ENCODE results near the gene ALDOC. TPM values are rescaled to one million over a fixed set of nuclear protein-coding genes. Genes with fewer than 3 reads are reported as not detected.

Gene ALDOC
- polyA plus RNA-seq, 1 donor (not counting 4 experiments of a cell fraction or from before 2014, with no cell fraction given): 32.5 TPM

DNA sequence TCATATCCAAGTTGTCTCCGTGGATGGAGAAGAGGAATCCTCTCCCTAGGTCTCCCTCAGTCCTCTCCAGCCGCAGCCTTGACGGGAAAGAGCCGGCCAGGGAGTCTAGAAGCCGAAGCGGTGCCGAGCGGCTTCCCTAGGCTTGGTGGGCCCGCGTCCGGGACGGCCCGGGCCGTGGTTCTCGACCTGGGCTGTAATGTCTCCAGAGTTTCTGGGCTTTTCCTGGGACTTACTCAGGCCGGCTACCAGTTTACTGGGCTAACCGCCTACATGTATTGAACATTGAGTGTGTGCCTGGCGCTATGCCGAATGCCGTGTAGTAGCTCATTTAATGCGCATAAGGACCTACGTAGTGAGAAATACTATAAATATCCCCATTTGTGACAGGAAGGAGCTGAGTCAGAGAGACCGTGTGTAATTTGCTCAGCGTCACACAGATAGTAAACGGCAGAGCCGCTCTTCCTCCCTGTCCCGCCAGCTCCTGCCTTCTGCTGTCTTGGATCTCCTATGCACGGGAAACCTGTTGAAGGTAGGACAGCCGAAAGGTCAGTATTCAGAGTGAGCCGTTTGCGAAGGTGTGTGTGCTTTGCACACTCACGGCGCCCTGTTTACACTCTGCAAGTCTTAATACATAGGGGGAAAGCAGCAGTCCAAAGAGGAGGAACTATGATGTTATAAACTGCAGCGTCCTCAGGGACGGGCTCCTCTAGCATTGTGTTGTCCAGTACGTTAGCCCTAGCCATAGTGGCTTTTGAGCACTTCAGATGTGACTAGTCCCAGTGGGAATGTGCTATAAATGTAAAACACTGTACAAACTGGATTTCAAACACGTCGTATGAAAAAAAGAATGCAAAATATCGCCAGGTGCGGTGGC lies 22.9 kb upstream of the ALDOC start:
- Histone ChIP-seq H3K4me2 (ENCODE audit: control insufficient read depth, extremely low read depth, insufficient read depth, low read depth, low read length) (peak overlapping the region; percentile 74), H3K27me3 (ENCODE audit: control insufficient read depth, extremely low read depth, insufficient read depth, low read length) (no peaks in the 10 kb centered on the region), H4K20me1 (ENCODE audit: control insufficient read depth, extremely low read depth, insufficient read depth, low read length) (no peaks in the 10 kb centered on the region), H3K9me1 (ENCODE audit: control insufficient read depth, extremely low read depth, insufficient read depth, low read length) (no peaks in the 10 kb centered on the region), H3K27ac (ENCODE audit: control insufficient read depth, insufficient read depth, low read length) (peak overlapping the region; percentile 95), H3K9me3 (ENCODE audit: control insufficient read depth, low read depth, low read length) (no peaks in the 10 kb centered on the region), H3K4me1 (ENCODE audit: control insufficient read depth, extremely low read depth, insufficient read depth, low read length) (peaks cover 18% of the 10 kb centered on the region), H3K79me2 (ENCODE audit: control insufficient read depth, insufficient read depth, low read length) (peaks cover 6% of the 10 kb centered on the region), H3K4me3 (ENCODE audit: control insufficient read depth in 2 of 3, extremely low read depth in 1 of 3, insufficient read depth in 2 of 3, low read depth in 1 of 3, low read length in 3 of 3) (peak overlapping the region; percentile 64 to 89 (median 89)), H2AFZ (ENCODE audit: control insufficient read depth, low read length) (peak overlapping the region; percentile 79), H3K36me3 (ENCODE audit: control insufficient read depth in 2 of 2, extremely low read depth in 1 of 2, insufficient read depth in 2 of 2, low read length in 2 of 2) (no peaks in the 10 kb centered on the region), H3K9ac (ENCODE audit: control insufficient read depth, extremely low read depth, insufficient read depth, low read length) (peak overlapping the region; percentile 93)
- DNase-seq (ENCODE audit: low read depth, low spot score): peak; percentile 46
- no peak for TF ChIP-seq EZH2 (IDR thresholded peaks at IDR 0.05; ENCODE audit: low read length)
- TF ChIP-seq, protein P1, sequence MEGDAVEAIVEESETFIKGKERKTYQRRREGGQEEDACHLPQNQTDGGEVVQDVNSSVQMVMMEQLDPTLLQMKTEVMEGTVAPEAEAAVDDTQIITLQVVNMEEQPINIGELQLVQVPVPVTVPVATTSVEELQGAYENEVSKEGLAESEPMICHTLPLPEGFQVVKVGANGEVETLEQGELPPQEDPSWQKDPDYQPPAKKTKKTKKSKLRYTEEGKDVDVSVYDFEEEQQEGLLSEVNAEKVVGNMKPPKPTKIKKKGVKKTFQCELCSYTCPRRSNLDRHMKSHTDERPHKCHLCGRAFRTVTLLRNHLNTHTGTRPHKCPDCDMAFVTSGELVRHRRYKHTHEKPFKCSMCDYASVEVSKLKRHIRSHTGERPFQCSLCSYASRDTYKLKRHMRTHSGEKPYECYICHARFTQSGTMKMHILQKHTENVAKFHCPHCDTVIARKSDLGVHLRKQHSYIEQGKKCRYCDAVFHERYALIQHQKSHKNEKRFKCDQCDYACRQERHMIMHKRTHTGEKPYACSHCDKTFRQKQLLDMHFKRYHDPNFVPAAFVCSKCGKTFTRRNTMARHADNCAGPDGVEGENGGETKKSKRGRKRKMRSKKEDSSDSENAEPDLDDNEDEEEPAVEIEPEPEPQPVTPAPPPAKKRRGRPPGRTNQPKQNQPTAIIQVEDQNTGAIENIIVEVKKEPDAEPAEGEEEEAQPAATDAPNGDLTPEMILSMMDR (optimal IDR thresholded peaks at IDR 0.05 in 1 of 3, IDR thresholded peaks at IDR 0.05 in 1 of 3, conservative IDR thresholded peaks at IDR 0.05 in 1 of 3; ENCODE audit: extremely low read depth in 1 of 3, insufficient read depth in 2 of 3, low read length in 3 of 3): no peak
- FAIRE-seq: no peak
- dilution Hi-C loops (cut with MboI; ENCODE audit: extremely low pct_ligation_motif_present, low sequenced_read_pairs): no loop called here

DNA sequence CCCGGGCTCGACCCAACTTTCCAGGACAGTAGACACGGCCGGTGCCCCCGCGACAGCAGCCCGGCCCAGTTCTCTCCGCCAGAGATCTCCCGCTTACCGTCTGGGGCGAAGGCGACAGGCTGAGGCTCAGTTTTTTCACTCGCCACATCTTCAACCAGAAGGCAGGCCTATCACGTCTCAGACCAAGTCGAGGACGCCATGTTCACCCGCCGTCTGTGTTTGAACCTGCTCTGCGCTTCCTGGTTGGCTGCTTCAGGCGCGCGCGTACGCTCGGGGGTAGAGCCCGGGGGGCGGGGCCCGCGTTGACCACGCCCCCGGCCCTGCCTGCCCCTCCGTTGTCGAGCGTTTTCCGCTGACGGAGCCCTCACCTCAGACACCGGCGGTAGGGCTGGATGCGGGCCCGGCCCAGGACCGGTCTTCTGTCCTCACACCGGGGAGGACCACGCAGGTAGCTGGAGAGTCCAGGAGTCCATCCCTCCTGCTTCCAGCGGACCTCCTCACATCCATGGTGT lies 22.2 kb upstream of the ALDOC start, which contains the start of gene SPAG5:
Gene SPAG5, minus strand, starts transcription at position 227 of the 512 bp plus-strand sequence. Its CDS starts 79 bp downstream, at position 148.
- H3K27me3 ChIP-seq (ENCODE audit: control insufficient read depth, extremely low read depth, insufficient read depth, low read length): no peaks in the 10 kb centered on the region
- H3K4me1 ChIP-seq (ENCODE audit: control insufficient read depth, extremely low read depth, insufficient read depth, low read length): peaks cover 18% of the 10 kb centered on the region
- TF ChIP-seq, protein P1 (optimal IDR thresholded peaks at IDR 0.05 in 1 of 3, IDR thresholded peaks at IDR 0.05 in 1 of 3, conservative IDR thresholded peaks at IDR 0.05 in 1 of 3; ENCODE audit: extremely low read depth in 1 of 3, insufficient read depth in 2 of 3, low read length in 3 of 3): no peak
- no peak for TF ChIP-seq EZH2 (IDR thresholded peaks at IDR 0.05; ENCODE audit: low read length)
- DNase-seq (ENCODE audit: low read depth, low spot score) (peak; percentile 59), FAIRE-seq (no peak)
- H3K4me3 ChIP-seq (ENCODE audit: control insufficient read depth in 2 of 3, extremely low read depth in 1 of 3, insufficient read depth in 2 of 3, low read depth in 1 of 3, low read length in 3 of 3): peak within 1 kb of the TSS; percentile 64 to 89 (median 89)
- dilution Hi-C loops (cut with MboI; ENCODE audit: extremely low pct_ligation_motif_present, low sequenced_read_pairs): no loop called here
- H3K9me1 ChIP-seq (ENCODE audit: control insufficient read depth, extremely low read depth, insufficient read depth, low read length): no peaks in the 10 kb centered on the region
- H3K9me3 ChIP-seq (ENCODE audit: control insufficient read depth, low read depth, low read length): no peaks in the 10 kb centered on the region
- no peaks in the 10 kb centered on the region for H4K20me1 ChIP-seq (ENCODE audit: control insufficient read depth, extremely low read depth, insufficient read depth, low read length)
- H3K27ac ChIP-seq (ENCODE audit: control insufficient read depth, insufficient read depth, low read length): peak within 1 kb of the TSS; percentile 95
- H3K4me2 ChIP-seq (ENCODE audit: control insufficient read depth, extremely low read depth, insufficient read depth, low read depth, low read length): peak within 1 kb of the TSS; percentile 74
- H2AFZ ChIP-seq (ENCODE audit: control insufficient read depth, low read length): peak within 1 kb of the TSS; percentile 86
- peak within 1 kb of the TSS; percentile 93 for H3K9ac ChIP-seq (ENCODE audit: control insufficient read depth, extremely low read depth, insufficient read depth, low read length)
- H3K36me3 ChIP-seq (ENCODE audit: control insufficient read depth in 2 of 2, extremely low read depth in 1 of 2, insufficient read depth in 2 of 2, low read length in 2 of 2): no peaks in the 10 kb centered on the region
- peaks cover 6% of the 10 kb centered on the region for H3K79me2 ChIP-seq (ENCODE audit: control insufficient read depth, insufficient read depth, low read length)
